SK-N-SH treated with all-trans-retinoic acid at 6 μM for 48 hours (cell line): ENCODE measurements around the gene CHKA.

Experiments used
- ATAC-seq: fragments of 200-7000 bp; cut with Tn5 transposase; 3 replicates; pipeline ENCODE4 v1.9.1; 2020; ENCODE audit warnings: mild to moderate bottlenecking, moderate library complexity
- CSDC2 ChIP-seq: fragments of 250-450 bp; sonication (Bioruptor Pico); IDR thresholded peaks from 2 replicates; pipeline ENCODE4 v1.5.0; 2020; ENCODE audit warnings: mild to moderate bottlenecking, moderate library complexity
- GLIS3 ChIP-seq: fragments of 250-450 bp; sonication (Bioruptor Pico); IDR thresholded peaks from 2 replicates; pipeline ENCODE4 v1.5.0; 2020; ENCODE audit warnings: mild to moderate bottlenecking, moderate library complexity
- OSR1 ChIP-seq: fragments of 250-450 bp; sonication (Bioruptor Pico); IDR thresholded peaks from 2 replicates; pipeline ENCODE4 v1.8.0; 2022; ENCODE audit warnings: moderate library complexity, mild to moderate bottlenecking, inconsistent platforms
- RARB ChIP-seq: fragments of 250-450 bp; sonication (Bioruptor Pico); IDR thresholded peaks from 2 replicates; pipeline ENCODE4 v1.8.0; 2021; ENCODE audit warnings: mild to moderate bottlenecking, moderate library complexity
- TCF4 ChIP-seq: fragments of 250-450 bp; sonication (Bioruptor Pico); IDR thresholded peaks from 2 replicates; pipeline ENCODE4 v1.8.0; 2021; ENCODE audit warnings: mild to moderate bottlenecking, moderate library complexity, borderline replicate concordance
- TOX ChIP-seq: fragments of 250-450 bp; sonication (Bioruptor Pico); IDR thresholded peaks from 2 replicates; pipeline ENCODE4 v1.8.0; 2021; ENCODE audit warnings: mild to moderate bottlenecking, moderate library complexity, borderline replicate concordance
- ZC3H10 ChIP-seq: fragments of 250-450 bp; sonication (Bioruptor Pico); IDR thresholded peaks from 2 replicates; pipeline ENCODE4 v1.5.1; 2021; ENCODE audit warnings: mild to moderate bottlenecking, moderate library complexity
- ZFP30 ChIP-seq: fragments of 450-650 bp; formaldehyde crosslinking; IDR thresholded peaks from 2 replicates; pipeline ENCODE4 v1.5.0; 2022; ENCODE audit warnings: mild to moderate bottlenecking, moderate library complexity
- ZNF70 ChIP-seq: fragments of 450-650 bp; formaldehyde crosslinking; IDR thresholded peaks from 2 replicates; pipeline ENCODE4 v1.5.0; 2020; ENCODE audit warnings: mild to moderate bottlenecking, moderate library complexity
- TF ChIP-seq, protein P1 (sequence below): fragments of 250-450 bp; sonication (Bioruptor Pico); IDR thresholded peaks from 2 replicates; pipeline ENCODE4 v1.8.0; 2020; ENCODE audit warnings: mild to moderate bottlenecking, moderate library complexity, borderline replicate concordance
- TF ChIP-seq, protein P2 (sequence below): fragments of 250-450 bp; sonication (Bioruptor Pico); IDR thresholded peaks from 2 replicates; pipeline ENCODE4 v1.5.1; 2020; ENCODE audit warnings: low read depth, mild to moderate bottlenecking, moderate library complexity
- TF ChIP-seq, protein P3 (sequence below): fragments of 250-450 bp; sonication (Bioruptor Pico); IDR thresholded peaks from 2 replicates; pipeline ENCODE4 v1.8.0; 2021; ENCODE audit warnings: low read depth, mild to moderate bottlenecking, moderate library complexity, borderline replicate concordance
- TF ChIP-seq, protein P4 (sequence below): fragments of 250-450 bp; sonication (Bioruptor Pico); IDR thresholded peaks from 2 replicates; pipeline ENCODE4 v1.5.0; 2020; ENCODE audit warnings: mild to moderate bottlenecking, moderate library complexity

CHKA gene

DNA sequence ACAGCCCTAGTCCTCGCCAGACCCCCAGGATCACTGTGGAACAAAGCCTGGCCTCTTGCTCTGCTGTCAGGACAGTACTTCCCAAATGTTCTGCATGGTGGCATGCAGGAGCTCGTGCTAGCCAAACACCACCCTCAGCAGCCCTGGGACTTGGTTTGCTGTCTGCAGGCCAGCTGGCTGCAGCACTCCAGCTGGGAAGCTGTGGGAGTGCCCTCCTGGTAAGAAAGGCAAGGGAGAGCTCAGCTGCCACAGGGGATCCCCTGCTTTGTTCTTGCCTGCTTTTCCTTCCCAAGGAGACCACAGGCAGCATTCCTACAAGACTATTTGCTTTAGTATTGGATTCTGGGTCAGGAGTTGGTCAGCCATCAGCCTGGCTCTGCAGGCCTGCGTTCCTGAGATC lies 54.4 kb downstream of the CHKA start (continued):
- TF ChIP-seq ZFP30 (CRISPR knock-in tag) = no peak

DNA sequence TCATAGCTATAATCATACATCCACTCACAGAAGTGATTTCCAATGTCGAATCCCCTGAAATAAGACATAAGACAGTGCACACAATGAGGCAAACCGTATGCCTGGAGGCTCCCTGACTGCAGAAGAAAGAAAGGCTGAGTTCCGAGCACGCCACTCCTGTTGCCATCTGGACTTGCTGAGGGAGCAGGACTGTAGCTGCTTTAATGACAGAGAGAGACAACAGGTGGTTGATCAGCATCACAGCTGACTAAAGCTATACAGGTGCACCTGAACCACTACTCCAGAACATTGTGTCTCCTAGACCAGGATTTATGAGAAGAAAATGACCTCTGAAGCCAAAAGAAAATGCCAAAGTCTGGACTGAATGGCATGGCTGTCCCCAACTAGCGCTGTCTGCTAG lies 55.3 kb downstream of the CHKA start:
- ATAC-seq = no peak
- TF ChIP-seq ZNF70 (CRISPR knock-in tag) (no peak), CSDC2 (CRISPR knock-in tag) (no peak)
- TF ChIP-seq, protein P1, sequence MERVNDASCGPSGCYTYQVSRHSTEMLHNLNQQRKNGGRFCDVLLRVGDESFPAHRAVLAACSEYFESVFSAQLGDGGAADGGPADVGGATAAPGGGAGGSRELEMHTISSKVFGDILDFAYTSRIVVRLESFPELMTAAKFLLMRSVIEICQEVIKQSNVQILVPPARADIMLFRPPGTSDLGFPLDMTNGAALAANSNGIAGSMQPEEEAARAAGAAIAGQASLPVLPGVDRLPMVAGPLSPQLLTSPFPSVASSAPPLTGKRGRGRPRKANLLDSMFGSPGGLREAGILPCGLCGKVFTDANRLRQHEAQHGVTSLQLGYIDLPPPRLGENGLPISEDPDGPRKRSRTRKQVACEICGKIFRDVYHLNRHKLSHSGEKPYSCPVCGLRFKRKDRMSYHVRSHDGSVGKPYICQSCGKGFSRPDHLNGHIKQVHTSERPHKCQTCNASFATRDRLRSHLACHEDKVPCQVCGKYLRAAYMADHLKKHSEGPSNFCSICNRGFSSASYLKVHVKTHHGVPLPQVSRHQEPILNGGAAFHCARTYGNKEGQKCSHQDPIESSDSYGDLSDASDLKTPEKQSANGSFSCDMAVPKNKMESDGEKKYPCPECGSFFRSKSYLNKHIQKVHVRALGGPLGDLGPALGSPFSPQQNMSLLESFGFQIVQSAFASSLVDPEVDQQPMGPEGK (CRISPR knock-in tag) = no peak
- TF ChIP-seq, protein P2, sequence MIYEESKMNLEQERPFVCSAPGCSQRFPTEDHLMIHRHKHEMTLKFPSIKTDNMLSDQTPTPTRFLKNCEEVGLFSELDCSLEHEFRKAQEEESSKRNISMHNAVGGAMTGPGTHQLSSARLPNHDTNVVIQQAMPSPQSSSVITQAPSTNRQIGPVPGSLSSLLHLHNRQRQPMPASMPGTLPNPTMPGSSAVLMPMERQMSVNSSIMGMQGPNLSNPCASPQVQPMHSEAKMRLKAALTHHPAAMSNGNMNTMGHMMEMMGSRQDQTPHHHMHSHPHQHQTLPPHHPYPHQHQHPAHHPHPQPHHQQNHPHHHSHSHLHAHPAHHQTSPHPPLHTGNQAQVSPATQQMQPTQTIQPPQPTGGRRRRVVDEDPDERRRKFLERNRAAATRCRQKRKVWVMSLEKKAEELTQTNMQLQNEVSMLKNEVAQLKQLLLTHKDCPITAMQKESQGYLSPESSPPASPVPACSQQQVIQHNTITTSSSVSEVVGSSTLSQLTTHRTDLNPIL (CRISPR knock-in tag) = no peak
- TF ChIP-seq, protein P3, sequence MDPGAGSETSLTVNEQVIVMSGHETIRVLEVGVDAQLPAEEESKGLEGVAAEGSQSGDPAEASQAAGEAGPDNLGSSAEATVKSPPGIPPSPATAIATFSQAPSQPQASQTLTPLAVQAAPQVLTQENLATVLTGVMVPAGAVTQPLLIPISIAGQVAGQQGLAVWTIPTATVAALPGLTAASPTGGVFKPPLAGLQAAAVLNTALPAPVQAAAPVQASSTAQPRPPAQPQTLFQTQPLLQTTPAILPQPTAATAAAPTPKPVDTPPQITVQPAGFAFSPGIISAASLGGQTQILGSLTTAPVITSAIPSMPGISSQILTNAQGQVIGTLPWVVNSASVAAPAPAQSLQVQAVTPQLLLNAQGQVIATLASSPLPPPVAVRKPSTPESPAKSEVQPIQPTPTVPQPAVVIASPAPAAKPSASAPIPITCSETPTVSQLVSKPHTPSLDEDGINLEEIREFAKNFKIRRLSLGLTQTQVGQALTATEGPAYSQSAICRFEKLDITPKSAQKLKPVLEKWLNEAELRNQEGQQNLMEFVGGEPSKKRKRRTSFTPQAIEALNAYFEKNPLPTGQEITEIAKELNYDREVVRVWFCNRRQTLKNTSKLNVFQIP (CRISPR knock-in tag) = no peak

DNA sequence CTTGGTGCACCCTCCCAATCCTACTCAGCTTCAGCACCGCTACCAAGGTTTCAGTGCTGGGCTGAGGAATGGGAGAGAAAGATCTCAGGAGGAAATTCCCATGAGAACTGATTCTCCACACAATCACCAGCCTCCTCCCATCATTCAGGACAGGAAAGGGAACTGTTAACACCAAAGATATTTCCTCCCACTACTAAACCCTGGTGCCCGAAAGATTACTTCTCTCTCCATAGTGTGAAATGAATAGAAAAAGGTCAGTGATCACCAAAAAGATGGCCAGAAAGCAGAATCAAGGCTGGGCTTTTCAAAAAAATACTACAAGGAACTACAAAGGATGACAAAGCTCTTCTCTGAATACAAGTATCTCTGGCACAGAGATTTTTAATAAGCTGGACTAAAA lies 56.3 kb downstream of the CHKA start:
- TF ChIP-seq ZFP30 (CRISPR knock-in tag) (no peak), GLIS3 (CRISPR knock-in tag) (no peak), TCF4 (CRISPR knock-in tag) (no peak)
- TF ChIP-seq, protein P3 (CRISPR knock-in tag) = no peak
- no peak for ATAC-seq

DNA sequence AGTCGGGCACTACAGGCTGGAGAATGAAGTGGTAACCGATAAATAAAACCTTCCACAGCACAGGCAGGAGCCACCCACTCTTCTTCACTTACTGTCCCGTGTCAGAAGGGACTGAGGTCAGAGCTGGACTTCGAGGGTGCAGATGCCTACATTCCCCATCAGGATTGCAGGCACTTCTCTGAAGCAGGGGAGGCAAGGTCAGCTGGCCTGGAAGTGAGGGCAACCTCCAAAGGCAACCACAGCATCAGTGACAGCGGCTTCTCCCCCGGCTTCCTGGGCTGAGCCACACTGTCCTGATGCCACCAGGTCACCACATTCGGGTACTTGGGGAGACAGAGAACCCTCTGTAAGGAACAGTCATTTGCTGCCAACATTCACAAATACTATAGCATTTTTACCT lies 59.7 kb downstream of the CHKA start:
- no peak for ATAC-seq
- no peak for TF ChIP-seq CSDC2 (CRISPR knock-in tag)
- TF ChIP-seq, protein P3 (CRISPR knock-in tag) = no peak
- TF ChIP-seq OSR1 (CRISPR knock-in tag) = no peak
- no peak for TF ChIP-seq ZC3H10 (CRISPR knock-in tag)
- TF ChIP-seq TOX = no peak
- TF ChIP-seq, protein P4, sequence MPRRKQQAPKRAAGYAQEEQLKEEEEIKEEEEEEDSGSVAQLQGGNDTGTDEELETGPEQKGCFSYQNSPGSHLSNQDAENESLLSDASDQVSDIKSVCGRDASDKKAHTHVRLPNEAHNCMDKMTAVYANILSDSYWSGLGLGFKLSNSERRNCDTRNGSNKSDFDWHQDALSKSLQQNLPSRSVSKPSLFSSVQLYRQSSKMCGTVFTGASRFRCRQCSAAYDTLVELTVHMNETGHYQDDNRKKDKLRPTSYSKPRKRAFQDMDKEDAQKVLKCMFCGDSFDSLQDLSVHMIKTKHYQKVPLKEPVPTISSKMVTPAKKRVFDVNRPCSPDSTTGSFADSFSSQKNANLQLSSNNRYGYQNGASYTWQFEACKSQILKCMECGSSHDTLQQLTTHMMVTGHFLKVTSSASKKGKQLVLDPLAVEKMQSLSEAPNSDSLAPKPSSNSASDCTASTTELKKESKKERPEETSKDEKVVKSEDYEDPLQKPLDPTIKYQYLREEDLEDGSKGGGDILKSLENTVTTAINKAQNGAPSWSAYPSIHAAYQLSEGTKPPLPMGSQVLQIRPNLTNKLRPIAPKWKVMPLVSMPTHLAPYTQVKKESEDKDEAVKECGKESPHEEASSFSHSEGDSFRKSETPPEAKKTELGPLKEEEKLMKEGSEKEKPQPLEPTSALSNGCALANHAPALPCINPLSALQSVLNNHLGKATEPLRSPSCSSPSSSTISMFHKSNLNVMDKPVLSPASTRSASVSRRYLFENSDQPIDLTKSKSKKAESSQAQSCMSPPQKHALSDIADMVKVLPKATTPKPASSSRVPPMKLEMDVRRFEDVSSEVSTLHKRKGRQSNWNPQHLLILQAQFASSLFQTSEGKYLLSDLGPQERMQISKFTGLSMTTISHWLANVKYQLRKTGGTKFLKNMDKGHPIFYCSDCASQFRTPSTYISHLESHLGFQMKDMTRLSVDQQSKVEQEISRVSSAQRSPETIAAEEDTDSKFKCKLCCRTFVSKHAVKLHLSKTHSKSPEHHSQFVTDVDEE (CRISPR knock-in tag) = no peak
- TF ChIP-seq, protein P2 (CRISPR knock-in tag) = no peak
- TF ChIP-seq, protein P1 (CRISPR knock-in tag) = no peak
- TF ChIP-seq RARB (CRISPR knock-in tag) = no peak
